Stimulated activated CD8-positive, alpha-beta memory T cell treated with anti-CD3 and anti-CD28 coated beads, Interleukin-2, amount 100 ng/mL, for 48 hours (primary cell): ENCODE measurements around the gene PCP2.

Source experiments
- DNase-seq, 2 donors: peaks; one replicate each; pipeline ENCODE4 v3.0.0-alpha.2; 2020; ENCODE audit warnings: low read depth in 2 of 2

The PCP2 gene

GRCh38 chr19:7661744-7662538, 28.4 kb upstream of the PCP2 start:
- no peak for DNase-seq

DNA sequence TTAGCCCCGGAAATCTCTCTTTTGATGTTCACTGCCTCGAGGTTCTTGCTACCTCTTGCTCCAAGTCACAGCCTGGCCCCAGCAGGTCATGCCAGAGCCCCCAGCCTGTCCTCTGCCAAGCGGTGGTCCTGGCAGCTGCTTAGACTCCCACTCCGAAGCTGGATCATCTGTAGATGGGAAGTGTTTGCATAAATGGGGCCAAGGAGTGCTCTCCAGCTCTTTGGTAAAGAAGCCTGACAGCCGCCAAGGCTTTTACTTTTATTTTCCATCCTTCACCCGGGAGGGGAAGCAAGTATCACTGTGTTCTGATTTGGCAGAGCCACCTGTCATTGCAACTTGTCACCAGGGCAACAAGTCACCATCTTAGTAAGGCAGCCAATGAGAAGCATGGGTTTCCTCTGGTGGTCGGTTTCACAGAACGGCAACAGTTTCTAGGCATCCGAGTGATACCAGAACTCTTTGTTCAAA, 24.7 kb upstream of the PCP2 start:
- DNase-seq: no peak

DNA sequence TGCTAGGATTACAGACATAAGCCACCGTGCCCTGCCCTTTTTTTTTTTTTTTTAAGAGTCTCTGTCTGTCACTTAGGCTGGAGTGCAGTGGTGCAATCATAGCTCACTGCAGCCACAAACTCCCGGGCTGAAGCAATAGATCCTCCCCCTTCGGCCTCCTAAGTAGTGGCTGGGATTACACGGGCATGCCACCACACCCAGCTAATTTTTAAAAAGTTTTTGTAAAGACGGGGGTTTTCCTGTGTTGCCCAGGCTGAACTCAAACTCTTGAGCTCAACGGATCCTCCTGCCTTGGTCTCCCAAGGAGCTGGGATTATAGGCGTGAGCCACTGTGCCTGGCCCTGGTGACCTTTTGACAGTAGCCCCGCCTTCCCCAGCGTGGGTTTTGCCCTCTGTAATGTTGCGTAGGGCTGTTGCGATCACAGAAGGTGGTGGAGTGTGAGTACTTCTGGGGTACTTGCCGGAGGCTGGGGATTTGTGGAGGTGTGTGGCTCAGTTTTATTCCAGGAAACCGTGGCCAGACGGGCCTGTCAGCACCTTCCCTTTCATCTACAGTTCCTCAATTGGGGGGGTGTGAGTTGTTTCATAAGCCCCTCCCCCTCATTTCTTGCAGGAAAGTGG, 23.7 kb upstream of the PCP2 start:
- DNase-seq: no peak

DNA sequence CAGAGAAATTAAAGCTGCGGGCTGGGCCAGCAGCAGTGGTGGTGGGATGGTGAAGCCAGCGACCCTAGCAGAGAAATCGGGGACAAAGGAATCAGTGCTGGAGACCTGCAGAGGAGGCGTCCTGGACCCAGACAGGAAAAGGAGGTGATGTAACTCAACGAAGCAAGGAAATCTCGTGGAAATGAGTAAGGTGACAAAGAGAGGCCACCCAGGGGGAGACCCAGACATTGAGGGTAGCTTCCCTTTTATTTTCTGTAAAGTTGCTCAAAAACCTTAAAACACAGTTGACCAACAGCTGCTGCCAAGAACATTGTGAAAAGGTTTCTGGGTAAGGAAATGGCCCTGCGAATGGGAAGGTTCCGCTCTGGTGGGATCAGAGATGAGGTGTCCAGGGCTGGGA, 22.1 kb upstream of the PCP2 start:
- DNase-seq: no peak

- no peak for DNase-seq
These were observed 20.9 kb upstream of the PCP2 start for GRCh38 chr19:7654401-7654800.

DNA sequence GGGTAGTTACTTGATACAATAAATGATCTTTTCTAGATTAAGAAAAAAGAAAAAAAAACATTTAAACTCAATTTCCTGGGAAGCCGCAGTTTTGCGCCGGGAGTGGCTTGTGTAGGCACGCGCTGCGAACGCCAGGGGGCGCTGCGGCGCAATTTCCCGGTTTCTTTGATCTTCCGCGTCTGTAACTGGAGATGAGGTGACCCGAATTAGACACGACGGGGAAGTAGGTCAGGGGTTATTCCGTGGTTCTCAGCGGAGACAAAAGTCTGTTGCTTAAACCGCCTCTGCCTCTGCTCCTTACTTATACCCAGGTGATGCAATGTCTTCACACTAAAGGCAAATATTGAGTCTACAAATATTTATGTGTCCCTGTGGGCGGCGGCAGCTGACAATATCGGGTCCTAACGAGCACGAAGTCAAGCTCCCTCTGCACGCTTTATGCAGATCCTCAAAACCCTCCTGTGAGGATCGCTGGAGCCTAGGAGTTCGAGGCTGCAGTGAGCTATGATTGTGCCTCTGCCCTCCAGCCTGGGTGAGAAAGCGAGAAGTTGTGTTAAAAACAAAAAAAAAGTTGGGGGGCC, 18.6 kb upstream of the PCP2 start:
- peak; percentile 70 to 79 for DNase-seq

- no peak for DNase-seq
These were observed 16.6 kb upstream of the PCP2 start for GRCh38 chr19:7650148-7650547.

- no peak for DNase-seq
These were observed 14.9 kb upstream of the PCP2 start for GRCh38 chr19:7648265-7649014.

- DNase-seq: no peak
These were observed 13.6 kb upstream of the PCP2 start for GRCh38 chr19:7647156-7647555.

DNA sequence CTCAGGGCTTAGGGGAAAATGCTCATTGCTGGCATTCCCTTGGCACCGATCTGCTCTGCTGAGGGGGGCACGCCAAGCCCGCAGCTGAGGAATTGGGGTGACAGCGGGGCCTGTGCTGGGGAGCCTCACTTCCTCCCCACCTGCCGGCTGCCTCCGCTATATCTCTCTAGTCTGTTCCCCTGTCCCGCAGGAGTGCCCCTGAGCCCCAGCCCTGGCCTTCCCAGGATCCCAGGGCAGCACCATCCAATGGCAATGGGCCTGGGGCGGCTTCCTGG, 12.8 kb upstream of the PCP2 start:
- DNase-seq: no peak

- no peak for DNase-seq
These were observed 12.3 kb upstream of the PCP2 start for GRCh38 chr19:7645656-7646425.

DNA sequence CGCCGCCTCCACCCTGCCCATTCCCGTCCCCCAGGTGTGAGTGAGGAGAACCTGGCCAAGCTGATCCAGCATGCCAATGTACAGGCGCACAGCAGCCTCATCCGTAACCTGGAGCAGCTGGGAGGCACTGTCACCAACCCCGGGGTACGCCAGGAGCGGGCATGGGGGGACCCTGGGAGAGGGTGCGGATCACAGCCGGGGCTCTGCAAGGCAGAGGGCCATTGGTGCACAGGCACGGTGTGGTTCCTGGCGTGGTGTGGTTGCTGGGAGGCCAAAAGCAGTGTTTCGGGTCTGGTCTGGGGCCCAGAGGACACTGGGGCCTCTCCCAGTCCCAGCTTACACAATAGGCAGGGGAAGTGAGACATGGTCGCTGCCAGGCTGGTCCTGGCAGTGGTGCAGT, 11.6 kb upstream of the PCP2 start:
- DNase-seq: no peak

- no peak for DNase-seq
These were observed 11.0 kb upstream of the PCP2 start for GRCh38 chr19:7644550-7644877.

DNA sequence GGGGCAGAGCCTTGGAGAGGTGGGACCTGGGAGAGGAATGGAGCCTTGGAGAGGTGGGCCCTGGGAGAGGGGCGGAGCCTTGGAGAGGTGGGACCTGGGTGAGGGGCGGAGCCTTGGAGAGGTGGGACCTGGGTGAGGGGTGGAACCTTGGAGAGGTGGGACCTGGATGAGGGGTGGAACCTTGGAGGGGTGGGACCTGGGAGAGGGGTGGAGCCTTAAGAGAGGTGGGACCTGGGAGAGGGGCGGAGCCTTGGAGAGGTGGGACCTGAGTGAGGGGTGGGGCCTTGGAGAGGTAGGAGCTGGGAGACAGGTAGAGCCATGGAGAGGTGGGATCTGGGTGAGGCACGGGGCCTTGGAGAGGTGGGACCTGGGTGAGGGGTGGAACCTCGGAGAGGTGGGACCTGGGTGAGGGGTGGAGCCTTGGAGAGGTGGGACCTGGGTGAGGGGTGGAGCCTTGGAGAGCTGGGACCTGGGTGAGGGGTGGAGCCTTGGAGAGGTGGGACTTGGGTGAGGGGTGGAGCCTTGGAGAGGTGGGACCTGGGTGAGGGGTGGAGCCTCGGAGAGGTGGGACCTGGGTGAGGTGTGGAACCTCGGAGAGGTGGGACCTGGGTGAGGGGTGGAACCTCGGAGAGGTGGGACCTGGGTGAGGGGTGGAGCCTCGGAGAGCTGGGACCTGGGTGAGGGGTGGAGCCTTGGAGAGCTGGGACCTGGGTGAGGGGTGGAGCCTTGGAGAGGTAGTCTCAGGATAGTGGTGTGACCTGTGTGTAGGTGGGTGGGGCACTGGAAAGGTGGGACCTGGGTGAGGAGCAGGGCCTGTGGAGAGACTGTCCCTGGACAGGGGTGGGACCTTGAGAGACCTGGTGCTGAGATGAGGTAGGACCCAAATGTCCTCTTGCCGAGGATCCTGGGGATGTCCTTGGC, 10.4 kb upstream of the PCP2 start:
- peak in 1 of 2 donors; percentile 23 for DNase-seq

DNA sequence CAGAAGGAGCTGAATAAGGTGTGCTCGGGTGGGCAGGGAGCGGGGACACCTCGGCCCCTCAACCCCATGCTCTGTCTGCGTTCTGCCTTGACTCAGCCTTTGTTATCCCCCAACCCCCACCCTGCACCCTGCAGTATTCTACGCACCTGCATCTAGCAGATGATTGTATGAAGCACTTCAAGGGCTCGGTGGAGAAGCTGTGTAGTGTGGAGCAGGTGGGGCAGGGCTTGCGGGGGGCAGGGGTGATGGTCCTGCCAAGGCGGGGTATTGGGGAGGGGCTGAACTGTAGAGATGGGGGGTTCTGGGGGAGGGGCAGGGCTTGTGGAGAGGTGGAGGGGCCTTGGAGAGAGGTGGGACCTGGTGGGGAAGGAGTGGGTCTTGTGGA, 9.5 kb upstream of the PCP2 start:
- DNase-seq: no peak

DNA sequence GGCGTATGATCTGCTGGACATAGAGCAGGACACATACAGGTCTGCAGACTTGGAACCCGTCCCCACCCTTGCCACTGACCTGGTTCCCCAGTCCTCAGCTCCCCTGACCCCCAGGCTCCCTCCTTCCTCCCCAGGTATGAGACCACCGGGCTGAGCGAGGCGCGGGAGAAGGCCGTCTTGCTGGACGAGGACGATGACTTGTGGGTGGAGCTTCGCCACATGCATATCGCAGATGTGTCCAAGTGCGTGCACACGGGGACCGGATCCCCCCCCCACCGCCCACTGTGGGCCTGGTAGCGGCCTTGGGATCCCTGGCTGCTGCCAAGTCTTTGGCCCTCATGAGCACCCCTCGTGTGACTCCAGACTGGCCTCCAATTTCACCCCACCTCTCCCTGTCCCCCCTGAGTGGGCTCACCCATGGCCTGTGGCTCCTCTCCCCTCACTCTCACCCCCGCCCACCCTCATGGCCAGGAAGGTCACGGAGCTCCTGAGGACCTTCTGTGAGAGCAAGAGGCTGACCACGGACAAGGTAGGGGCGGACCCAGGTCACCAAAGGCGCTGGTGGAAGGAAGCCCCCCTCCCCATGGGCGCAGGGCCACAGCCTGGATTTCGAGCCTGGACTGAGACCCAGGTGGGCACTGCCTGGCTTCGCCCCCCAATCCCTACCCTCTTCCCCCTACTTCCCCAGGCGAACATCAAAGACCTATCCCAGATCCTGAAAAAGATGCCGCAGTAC, 8.9 kb upstream of the PCP2 start:
- DNase-seq: no peak

DNA sequence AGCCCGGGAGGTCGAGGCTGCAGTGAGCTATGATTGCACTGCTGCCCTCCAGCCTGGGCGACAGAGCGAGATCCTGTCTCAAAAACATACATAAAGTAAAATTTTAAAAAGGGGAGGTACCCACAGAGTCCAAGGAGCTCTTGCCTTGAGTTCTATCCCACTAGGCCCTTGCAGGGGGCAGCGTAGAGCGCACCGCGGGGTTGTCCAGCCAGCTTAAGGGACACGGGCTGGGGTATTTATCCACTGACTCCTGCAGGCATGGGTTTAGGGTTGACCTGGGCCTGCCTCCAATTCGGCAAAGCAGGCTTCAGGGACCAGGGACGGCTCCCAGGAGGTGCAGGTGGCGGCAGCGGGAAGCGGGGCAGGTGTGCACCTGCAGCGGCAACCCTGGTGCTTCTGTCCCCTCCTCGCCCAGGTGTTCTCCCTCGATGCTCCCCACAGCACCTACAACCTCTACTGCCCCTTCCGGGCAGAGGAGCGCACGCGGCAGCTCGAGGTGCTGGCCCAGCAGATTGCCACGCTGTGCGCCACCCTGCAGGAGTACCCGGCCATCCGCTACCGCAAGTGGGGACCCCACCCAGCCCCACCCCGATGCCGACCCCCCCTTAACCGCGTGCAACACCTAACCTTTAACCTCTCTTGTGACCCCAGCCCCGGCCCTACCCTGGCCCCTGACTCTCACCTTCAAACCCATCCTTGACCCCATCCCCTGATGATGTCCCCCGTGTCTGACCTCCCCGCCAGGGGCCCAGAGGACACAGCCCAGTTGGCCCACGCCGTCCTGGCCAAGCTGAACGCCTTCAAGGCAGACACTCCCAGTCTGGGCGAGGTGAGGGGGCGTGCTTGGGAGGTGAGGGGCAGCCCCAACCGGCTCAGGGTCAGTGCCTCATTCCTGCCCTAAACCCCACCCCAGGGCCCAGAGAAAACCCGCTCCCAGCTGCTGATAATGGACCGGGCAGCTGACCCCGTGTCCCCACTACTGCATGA, 8.1 kb upstream of the PCP2 start:
- no peak for DNase-seq

DNA sequence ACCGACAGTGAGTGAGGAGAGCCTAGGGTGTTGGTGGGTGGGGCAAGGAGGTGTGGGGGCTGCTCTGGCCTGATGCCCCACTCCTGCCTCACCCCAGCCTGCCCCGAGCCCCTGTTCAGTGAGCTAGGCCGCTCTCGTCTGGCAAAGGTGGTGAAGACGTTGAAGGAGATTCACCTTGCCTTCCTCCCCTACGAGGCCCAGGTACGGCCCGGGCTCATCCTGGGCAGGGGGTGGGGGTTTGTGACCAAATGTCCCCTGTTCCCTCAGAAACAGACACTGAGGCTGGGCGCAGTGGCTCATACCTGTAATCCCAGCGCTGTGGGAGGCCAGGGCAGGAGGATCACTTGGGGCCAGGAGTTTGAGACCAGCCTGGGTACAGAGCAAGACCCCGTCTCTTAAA, 7.3 kb upstream of the PCP2 start:
- DNase-seq: no peak

DNA sequence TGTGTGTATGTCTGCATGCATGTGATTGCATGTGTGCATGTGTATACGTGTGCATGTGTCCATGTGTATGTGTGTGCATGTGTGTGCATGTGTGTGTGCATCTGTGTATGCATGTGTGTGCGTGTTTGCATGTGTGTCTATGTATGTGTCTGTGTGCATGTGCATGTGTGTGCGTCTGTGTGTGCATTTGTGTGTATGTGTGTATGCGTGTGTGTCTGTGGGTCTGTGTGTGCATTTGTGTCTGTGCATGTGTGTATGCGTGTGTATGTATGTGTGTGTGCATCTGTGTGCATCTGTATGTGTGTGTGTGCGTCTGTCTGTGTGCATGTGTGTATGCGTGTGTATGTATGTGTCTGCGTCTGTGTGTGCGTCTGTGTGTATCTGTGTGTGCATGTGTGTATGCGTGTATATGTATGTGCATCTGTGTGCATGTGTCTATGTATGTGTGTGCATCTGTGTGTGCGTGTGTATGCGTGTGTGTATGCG, 6.4 kb upstream of the PCP2 start:
- DNase-seq: no peak
